ENCODE results near the gene CAMK4. TPM values are rescaled to one million over a fixed set of nuclear protein-coding genes. Genes with fewer than 3 reads are reported as not detected.
"Not testable (repeated sequence)": the region's sequence is repeated elsewhere in the genome, so short reads cannot be mapped to it uniquely, and the experiment has no call there.

Gene CAMK4
- total RNA-seq, 1 donor from 2014 or later = 12.0 TPM

- DNase-seq (ENCODE audit: low spot score) = no peak
Observed at GRCh38 chr5:111379391-111379816, 155.2 kb downstream of the CAMK4 start.

- no peak for DNase-seq (ENCODE audit: low spot score)
Observed at GRCh38 chr5:111383288-111383970, 159.2 kb downstream of the CAMK4 start.

GRCh38 chr5:111384220-111384619 lies 160.0 kb downstream of the CAMK4 start:
- DNase-seq (ENCODE audit: low spot score) = peak; percentile 20

- no peak for DNase-seq (ENCODE audit: low spot score)
Observed at GRCh38 chr5:111385051-111385450, 160.9 kb downstream of the CAMK4 start.

GRCh38 chr5:111385970-111386831 lies 162.0 kb downstream of the CAMK4 start:
- no peak for DNase-seq (ENCODE audit: low spot score)

- DNase-seq (ENCODE audit: low spot score) = no peak
Observed at GRCh38 chr5:111386832-111387162, 162.6 kb downstream of the CAMK4 start.

- no peak for DNase-seq (ENCODE audit: low spot score)
Observed at GRCh38 chr5:111387361-111387760, 163.2 kb downstream of the CAMK4 start.

GRCh38 chr5:111389390-111390082 lies 165.4 kb downstream of the CAMK4 start:
- DNase-seq (ENCODE audit: low spot score) = no peak

GRCh38 chr5:111392181-111392580 lies 168.0 kb downstream of the CAMK4 start:
- DNase-seq (ENCODE audit: low spot score) = no peak

- no peak for DNase-seq (ENCODE audit: low spot score)
Observed at GRCh38 chr5:111394586-111394985, 170.4 kb downstream of the CAMK4 start.

GRCh38 chr5:111398013-111398412 lies 173.8 kb downstream of the CAMK4 start:
- no peak for DNase-seq (ENCODE audit: low spot score)

GRCh38 chr5:111399113-111399512 lies 174.9 kb downstream of the CAMK4 start:
- no peak for DNase-seq (ENCODE audit: low spot score)

- DNase-seq (ENCODE audit: low spot score) = no peak
Observed at GRCh38 chr5:111401906-111402305, 177.7 kb downstream of the CAMK4 start.

- DNase-seq (ENCODE audit: low spot score) = no peak
Observed at GRCh38 chr5:111404270-111404769, 180.1 kb downstream of the CAMK4 start.

GRCh38 chr5:111407562-111407961 lies 183.4 kb downstream of the CAMK4 start:
- DNase-seq (ENCODE audit: low spot score) = no peak

GRCh38 chr5:111408817-111409216 lies 184.6 kb downstream of the CAMK4 start:
- DNase-seq (ENCODE audit: low spot score) = no peak

GRCh38 chr5:111409266-111409665 lies 185.1 kb downstream of the CAMK4 start:
- not testable (repeated sequence) for DNase-seq (ENCODE audit: low spot score)

GRCh38 chr5:111410067-111410466 lies 185.9 kb downstream of the CAMK4 start:
- not testable (repeated sequence) for DNase-seq (ENCODE audit: low spot score)

- DNase-seq (ENCODE audit: low spot score) = no peak
Observed at GRCh38 chr5:111411301-111411700, 187.1 kb downstream of the CAMK4 start.

GRCh38 chr5:111412593-111412992 lies 188.4 kb downstream of the CAMK4 start:
- no peak for DNase-seq (ENCODE audit: low spot score)

GRCh38 chr5:111415053-111415452 lies 190.9 kb downstream of the CAMK4 start:
- no peak for DNase-seq (ENCODE audit: low spot score)

- DNase-seq (ENCODE audit: low spot score) = no peak
Observed at GRCh38 chr5:111422245-111422644, 198.1 kb downstream of the CAMK4 start.

Data from umbilical cord (tissue), 2 donors.